IgD-negative memory B cell (primary cell): ENCODE results near the gene PLS3. TPM values are rescaled to one million over a fixed set of nuclear protein-coding genes. Genes with fewer than 3 reads are reported as not detected.
A peak's percentile ranks its signal among the peaks of the same experiment; 100 is the strongest.
"Not testable (repeated sequence)": the region's sequence is repeated elsewhere in the genome, so short reads cannot be mapped to it uniquely, and the experiment has no call there.

Source experiments
- H3K27ac Mint-ChIP-seq, 3 donors: one replicate each; pipeline ENCODE4 v1.8.0; 2020 to 2022; ENCODE audit warnings: mild to moderate bottlenecking in 3 of 3, mixed read lengths in 3 of 3, moderate library complexity in 1 of 3
- H3K27me3 Mint-ChIP-seq: one replicate; pipeline ENCODE4 v1.8.0; 2021; ENCODE audit warnings: mixed read lengths
- H3K36me3 Mint-ChIP-seq: one replicate; pipeline ENCODE4 v1.8.0; 2020; ENCODE audit warnings: mild to moderate bottlenecking, mixed read lengths
- H3K4me1 Mint-ChIP-seq, 3 donors: one replicate each; pipeline ENCODE4 v1.8.0; 2020 to 2022; ENCODE audit warnings: mixed read lengths in 3 of 3, mild to moderate bottlenecking in 1 of 3
- H3K4me3 Mint-ChIP-seq, 4 donors: one replicate each; pipeline ENCODE4 v1.8.0; 2020 to 2022; ENCODE audit warnings: mild to moderate bottlenecking in 4 of 4, mixed read lengths in 4 of 4, moderate library complexity in 3 of 4
- H3K9me3 Mint-ChIP-seq, 3 donors: one replicate each; pipeline ENCODE4 v1.8.0; 2020 to 2021; ENCODE audit warnings: mixed read lengths in 3 of 3, mild to moderate bottlenecking in 1 of 3
- polyA plus RNA-seq: library from polyadenylated mRNA; unstranded; fragments of 300-500 nt; fragmentation: Illumina TruSeq; gene quantifications from one replicate; pipeline ENCODE4 v1.2.3, GENCODE V29; 2021

The PLS3 gene, protein sequence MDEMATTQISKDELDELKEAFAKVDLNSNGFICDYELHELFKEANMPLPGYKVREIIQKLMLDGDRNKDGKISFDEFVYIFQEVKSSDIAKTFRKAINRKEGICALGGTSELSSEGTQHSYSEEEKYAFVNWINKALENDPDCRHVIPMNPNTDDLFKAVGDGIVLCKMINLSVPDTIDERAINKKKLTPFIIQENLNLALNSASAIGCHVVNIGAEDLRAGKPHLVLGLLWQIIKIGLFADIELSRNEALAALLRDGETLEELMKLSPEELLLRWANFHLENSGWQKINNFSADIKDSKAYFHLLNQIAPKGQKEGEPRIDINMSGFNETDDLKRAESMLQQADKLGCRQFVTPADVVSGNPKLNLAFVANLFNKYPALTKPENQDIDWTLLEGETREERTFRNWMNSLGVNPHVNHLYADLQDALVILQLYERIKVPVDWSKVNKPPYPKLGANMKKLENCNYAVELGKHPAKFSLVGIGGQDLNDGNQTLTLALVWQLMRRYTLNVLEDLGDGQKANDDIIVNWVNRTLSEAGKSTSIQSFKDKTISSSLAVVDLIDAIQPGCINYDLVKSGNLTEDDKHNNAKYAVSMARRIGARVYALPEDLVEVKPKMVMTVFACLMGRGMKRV
- not detected for polyA plus RNA-seq

DNA sequence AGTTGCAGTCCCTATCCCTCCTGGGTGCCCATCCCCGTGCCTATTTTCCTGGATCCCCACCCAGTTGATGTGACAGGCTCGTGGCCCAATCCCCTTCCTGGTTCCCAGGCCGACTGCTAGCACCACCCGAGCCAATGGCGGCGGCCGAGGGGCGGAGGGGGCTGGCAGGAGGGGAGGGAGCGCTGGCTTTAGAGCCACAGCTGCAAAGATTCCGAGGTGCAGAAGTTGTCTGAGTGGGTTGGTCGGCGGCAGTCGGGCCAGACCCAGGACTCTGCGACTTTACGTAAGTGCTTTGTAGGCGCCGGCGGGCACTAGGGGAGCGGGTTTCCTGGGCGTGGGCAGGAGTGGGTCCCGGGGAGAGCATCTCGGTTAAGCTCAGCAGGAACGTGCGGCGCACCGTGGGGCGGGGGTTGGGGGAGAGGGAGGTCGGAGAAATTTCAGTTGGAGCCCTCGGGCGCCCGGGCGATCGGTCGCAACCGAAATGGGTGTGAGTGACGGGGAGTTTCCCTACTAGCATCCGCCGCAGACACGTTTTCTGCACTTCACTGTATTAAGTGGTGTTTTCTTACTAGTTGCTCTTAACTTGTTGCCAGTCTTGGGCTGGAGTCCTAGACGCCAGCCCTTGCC is at the start of gene PLS3:
Gene PLS3 (plus strand): TSS at position 197 of the 627 bp plus-strand sequence. CDS start 49,077 bp downstream, outside the sequence.
- peaks cover 0 to 3% (median 0%) of the 10 kb centered on the region in 3 donors for H3K9me3 Mint-ChIP-seq
- H3K27me3 Mint-ChIP-seq, result peaks cover 44% of the 10 kb centered on the region
- H3K4me3 Mint-ChIP-seq, result peak within 1 kb of the TSS in 2 of 4 donors; percentile 52 to 84
- H3K4me1 Mint-ChIP-seq, result peaks cover 0 to 5% (median 0%) of the 10 kb centered on the region in 3 donors
- peak within 1 kb of the TSS in 2 of 3 donors; percentile 16 to 43 for H3K27ac Mint-ChIP-seq
- H3K36me3 Mint-ChIP-seq, result no peaks in the 10 kb centered on the region

DNA sequence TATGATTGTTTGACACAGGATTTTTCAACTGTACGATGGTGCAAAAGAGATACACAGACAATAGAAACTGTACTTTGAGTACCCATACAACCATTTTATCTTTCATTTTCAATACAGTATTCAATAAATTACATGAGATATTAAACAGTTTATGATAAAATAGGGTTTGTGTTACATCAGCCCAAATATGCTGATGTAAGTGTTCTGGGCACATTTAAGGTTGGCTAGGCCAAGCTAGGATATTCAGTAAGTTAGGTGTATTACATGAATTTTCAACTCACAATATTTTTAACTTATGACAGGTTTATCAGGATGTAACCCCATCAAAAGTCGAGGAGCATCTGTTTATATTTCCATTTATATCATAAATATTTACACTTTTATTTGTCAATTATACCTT is 42.9 kb upstream of the PLS3 start:
- Mint-ChIP-seq H3K4me3 (no peak overlapping the region), H3K27ac (no peak overlapping the region), H3K36me3 (no peaks in the 10 kb centered on the region), H3K4me1 (no peaks in the 10 kb centered on the region), H3K27me3 (peaks cover 4% of the 10 kb centered on the region), H3K9me3 (peaks cover 0 to 5% (median 3%) of the 10 kb centered on the region in 3 donors)

DNA sequence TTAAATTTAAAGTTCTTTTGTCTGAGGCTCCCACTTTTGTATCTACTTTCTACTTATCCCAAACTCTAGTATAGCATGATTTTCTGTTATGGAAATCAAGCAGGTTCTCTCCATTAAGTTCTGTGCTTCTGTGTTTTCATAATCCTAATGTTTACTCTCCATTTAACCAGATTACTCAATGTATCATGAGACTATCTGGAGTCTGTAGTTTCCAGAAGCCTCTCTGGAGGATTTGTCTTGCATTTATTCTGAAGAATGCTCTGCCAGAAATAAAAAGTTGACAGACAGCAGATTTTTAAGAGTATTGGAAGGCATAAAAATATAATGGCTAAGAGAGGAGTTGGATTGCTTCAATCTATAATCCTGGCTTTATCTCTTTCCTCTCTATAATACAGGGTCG is 39.2 kb upstream of the PLS3 start:
- no peak overlapping the region for H3K27ac Mint-ChIP-seq
- no peak overlapping the region for H3K4me3 Mint-ChIP-seq
- H3K9me3 Mint-ChIP-seq, result no peaks in the 10 kb centered on the region
- no peaks in the 10 kb centered on the region for H3K4me1 Mint-ChIP-seq
- H3K27me3 Mint-ChIP-seq, result peaks cover 4% of the 10 kb centered on the region
- no peaks in the 10 kb centered on the region for H3K36me3 Mint-ChIP-seq

DNA sequence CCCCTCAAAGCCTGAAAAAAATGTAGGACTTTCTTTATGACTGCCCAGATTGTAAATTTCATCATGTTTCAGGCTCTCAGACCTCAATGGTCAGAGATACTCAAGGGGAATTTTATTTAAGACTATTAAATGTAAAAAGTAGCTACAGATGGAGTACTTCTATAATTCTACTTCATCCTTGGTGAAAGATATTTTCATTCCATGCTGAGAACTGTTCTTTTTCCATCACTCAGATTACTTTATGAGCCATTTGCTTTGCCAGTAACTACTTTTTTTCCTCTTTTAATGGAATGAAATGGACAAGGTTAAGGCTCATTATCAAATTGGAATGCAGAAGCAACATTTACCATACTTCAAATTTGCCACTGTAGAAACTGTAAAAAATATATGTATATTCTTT is 38.0 kb upstream of the PLS3 start:
- no peaks in the 10 kb centered on the region for H3K9me3 Mint-ChIP-seq
- no peaks in the 10 kb centered on the region for H3K36me3 Mint-ChIP-seq
- H3K27me3 Mint-ChIP-seq, result peaks cover 4% of the 10 kb centered on the region
- no peak overlapping the region for H3K27ac Mint-ChIP-seq
- H3K4me3 Mint-ChIP-seq, result no peak overlapping the region
- H3K4me1 Mint-ChIP-seq, result no peaks in the 10 kb centered on the region

DNA sequence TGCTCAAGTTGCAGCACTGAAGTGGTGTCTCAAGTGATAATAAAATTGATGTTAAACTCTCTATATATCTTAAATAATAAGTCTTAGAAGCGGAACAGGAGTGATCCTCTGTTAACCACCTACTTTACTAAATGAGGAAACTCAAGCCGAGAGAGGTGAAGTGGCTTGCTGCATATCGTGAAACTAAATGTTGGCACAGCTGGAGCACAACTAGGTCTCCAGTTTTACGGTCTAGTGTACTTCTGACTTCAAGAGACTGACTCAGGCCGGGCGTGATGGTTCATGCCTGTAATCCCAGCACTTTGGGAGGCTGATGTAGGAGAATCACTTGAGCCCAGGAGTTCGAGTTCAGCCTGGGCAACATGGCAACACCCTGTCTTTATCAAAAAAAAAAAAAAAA is 35.5 kb upstream of the PLS3 start:
- no peaks in the 10 kb centered on the region for H3K4me1 Mint-ChIP-seq
- no peaks in the 10 kb centered on the region for H3K36me3 Mint-ChIP-seq
- no peaks in the 10 kb centered on the region for H3K9me3 Mint-ChIP-seq
- H3K27me3 Mint-ChIP-seq, result peaks cover 4% of the 10 kb centered on the region
- H3K27ac Mint-ChIP-seq, result no peak overlapping the region
- no peak overlapping the region for H3K4me3 Mint-ChIP-seq

DNA sequence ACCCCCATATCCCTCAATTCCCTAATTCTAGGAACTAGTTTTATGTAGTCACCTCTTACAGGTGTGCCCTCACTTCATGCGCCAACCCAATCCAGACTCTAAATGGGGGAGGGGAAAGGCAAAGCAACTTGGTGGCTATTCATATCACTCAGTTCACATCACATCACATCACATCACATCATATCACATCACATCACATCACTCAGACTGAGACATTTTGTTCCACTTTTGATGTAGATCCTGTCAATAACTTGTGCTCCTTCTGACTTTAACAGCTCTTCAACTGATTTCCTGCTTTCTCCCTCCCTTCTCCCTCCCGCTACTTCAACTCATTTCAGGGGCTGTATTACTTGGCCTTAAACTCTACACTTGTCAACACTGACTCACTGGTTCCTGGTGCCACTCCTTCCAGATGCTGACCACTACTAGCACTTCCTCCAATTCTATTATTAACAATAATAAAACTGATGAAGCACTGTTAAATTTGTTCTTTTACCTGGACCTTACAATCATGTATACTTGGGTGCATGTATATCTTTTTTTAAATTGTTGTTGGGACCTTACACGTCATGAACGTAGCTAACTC is 29.1 kb upstream of the PLS3 start:
- H3K4me1 Mint-ChIP-seq, result no peaks in the 10 kb centered on the region
- H3K9me3 Mint-ChIP-seq, result peaks cover 0 to 3% (median 2%) of the 10 kb centered on the region in 3 donors
- H3K4me3 Mint-ChIP-seq, result no peak overlapping the region
- no peak overlapping the region for H3K27ac Mint-ChIP-seq
- no peaks in the 10 kb centered on the region for H3K36me3 Mint-ChIP-seq
- peaks cover 3% of the 10 kb centered on the region for H3K27me3 Mint-ChIP-seq

DNA sequence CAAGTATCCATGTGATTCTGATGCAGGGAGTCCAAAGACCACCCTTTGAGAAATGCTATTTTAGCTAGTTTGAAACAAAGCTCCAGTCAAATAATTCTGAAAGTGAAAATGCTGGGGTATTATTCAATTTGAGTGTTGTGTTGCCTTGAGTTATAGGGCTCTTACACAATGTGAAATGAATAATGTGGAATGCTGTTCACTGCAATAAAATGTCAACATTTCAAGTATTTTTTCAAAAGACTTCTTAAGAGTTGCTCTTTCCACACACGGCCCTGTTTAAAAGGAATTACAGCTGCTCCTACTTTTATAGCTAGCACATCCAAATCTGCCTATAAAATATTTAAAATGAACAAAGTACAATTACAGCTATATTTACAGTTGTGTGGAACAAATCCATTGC is 27.5 kb upstream of the PLS3 start:
- Mint-ChIP-seq H3K27ac (no peak overlapping the region), H3K36me3 (no peaks in the 10 kb centered on the region), H3K9me3 (peaks cover 0 to 3% (median 2%) of the 10 kb centered on the region in 3 donors), H3K27me3 (peaks cover 3% of the 10 kb centered on the region), H3K4me3 (no peak overlapping the region), H3K4me1 (no peaks in the 10 kb centered on the region)

DNA sequence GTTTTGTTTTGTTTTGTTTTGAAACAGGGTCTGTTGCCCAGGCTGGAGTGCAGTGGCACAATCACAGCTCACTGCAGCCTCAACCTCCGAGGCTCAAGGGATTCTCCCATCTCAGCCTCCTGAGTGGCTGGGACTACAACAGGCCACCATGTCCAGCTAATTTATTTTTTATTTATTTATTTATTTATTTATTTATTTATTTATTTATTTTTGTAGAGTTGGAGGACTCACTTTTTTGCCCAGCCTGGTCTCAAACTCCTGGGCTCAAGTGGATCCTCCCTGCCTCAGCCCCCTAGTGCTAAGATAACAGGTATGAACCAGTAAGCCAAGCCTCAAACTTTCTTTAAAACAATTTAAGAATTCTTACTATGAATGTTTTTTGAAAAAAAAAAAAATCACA is 26.6 kb upstream of the PLS3 start:
- Mint-ChIP-seq H3K9me3 (peaks cover 0 to 3% (median 2%) of the 10 kb centered on the region in 3 donors), H3K4me3 (no peak overlapping the region), H3K27me3 (peaks cover 3% of the 10 kb centered on the region), H3K36me3 (no peaks in the 10 kb centered on the region), H3K27ac (no peak overlapping the region), H3K4me1 (no peaks in the 10 kb centered on the region)

DNA sequence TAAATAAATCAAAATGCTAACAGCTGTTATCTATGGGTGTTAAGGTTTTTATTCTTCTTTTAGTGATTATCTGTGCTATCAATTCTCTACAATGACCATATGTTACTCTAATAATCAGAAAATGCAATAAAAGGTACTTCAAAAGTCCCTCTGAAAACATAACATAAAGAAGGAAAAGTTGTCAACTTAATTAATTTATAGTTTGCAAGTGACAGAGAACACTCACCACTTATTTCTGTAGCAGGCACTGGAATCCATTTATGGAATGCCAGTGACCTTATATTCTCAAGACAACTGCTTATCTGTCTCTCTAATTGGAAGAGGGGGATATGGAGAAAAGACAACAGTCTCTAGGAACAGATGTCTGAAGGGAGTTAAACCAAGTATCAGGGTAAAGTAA is 25.6 kb upstream of the PLS3 start:
- H3K4me3 Mint-ChIP-seq, result no peak overlapping the region
- H3K27me3 Mint-ChIP-seq, result peaks cover 3% of the 10 kb centered on the region
- no peaks in the 10 kb centered on the region for H3K36me3 Mint-ChIP-seq
- no peaks in the 10 kb centered on the region for H3K4me1 Mint-ChIP-seq
- peaks cover 0 to 3% (median 2%) of the 10 kb centered on the region in 3 donors for H3K9me3 Mint-ChIP-seq
- no peak overlapping the region for H3K27ac Mint-ChIP-seq

DNA sequence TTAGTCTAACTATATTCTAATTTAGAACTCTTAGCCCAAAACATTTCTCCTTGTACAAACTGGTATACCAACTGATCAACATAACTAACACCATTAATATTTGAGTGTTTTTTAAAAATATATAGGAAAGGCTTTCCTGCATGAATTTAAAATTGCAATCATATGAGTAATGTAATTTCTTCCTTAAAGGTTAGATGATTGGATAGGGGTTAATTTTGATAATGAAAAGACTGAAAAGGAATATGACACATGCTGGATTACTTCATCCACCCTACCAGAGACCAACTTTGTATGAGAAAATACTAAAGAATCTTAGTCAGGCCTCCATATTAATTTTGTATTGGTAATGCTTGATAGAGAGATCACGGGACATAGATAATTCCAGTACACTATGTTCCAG is 25.1 kb upstream of the PLS3 start:
- no peaks in the 10 kb centered on the region for H3K4me1 Mint-ChIP-seq
- H3K27me3 Mint-ChIP-seq, result peaks cover 3% of the 10 kb centered on the region
- no peaks in the 10 kb centered on the region for H3K36me3 Mint-ChIP-seq
- no peak overlapping the region for H3K4me3 Mint-ChIP-seq
- H3K9me3 Mint-ChIP-seq, result peaks cover 0 to 3% (median 2%) of the 10 kb centered on the region in 3 donors
- H3K27ac Mint-ChIP-seq, result no peak overlapping the region

DNA sequence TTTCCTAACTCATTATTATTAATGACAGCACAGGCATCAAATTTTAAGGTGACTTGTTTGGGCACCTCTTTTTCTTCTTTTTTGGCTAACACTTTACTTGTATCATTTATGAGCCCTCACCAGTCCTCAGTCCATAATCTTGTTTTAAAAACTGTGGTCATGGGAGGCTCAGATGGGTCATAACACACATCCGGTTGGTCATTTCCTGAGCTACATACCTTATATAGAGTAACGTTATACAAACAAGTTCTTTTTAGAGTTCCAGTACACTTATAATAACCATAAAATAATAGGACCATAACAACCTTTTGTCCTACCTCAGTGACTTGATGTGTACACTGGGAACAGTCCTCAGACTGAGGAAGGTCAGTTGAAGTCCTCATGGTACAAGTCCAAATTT is 21.1 kb upstream of the PLS3 start:
- Mint-ChIP-seq H3K4me1 (no peaks in the 10 kb centered on the region), H3K36me3 (no peaks in the 10 kb centered on the region), H3K27me3 (no peaks in the 10 kb centered on the region), H3K9me3 (no peaks in the 10 kb centered on the region), H3K4me3 (no peak overlapping the region), H3K27ac (no peak overlapping the region)

DNA sequence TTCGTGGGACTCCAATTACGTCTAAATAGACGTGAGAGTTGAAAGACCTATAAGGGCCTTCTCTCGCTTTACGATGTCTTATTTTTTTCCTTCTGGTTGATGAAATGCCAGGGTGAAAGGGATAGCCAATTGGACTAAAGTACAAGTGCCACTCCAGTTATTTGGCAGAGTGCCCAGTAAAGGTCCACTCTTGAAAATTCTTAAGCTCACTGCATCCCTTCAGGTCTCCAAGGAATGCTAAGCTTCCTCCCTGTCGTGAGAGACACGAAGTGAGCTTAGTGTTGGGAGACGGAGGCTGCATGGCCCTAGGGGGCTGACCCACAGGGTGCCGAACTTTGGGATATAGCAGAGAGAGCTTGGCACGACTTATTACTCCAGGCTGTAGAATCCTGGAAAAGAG is 19.9 kb upstream of the PLS3 start:
- H3K36me3 Mint-ChIP-seq, H3K9me3 Mint-ChIP-seq, H3K27ac Mint-ChIP-seq, H3K27me3 Mint-ChIP-seq, H3K4me3 Mint-ChIP-seq, H3K4me1 Mint-ChIP-seq: not testable (repeated sequence)

DNA sequence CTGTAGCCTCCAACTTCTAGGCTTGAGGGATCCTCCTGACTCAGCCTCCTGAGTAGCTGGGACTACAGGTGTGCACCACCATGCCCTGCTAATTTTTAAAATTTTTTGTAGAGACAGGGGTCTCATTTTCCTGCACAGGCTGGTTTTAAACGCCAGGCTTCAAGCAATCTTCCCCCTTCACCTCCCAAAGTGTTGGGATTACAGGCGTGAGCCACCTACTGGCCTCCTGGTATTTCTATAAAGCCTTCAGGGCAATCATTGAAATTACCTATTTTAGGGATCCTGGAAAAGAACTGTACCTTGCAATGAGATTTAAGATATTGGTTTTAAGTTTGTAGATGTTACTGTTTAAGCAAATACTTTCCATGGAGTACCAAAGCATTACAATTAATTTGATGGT is 13.5 kb upstream of the PLS3 start:
- Mint-ChIP-seq H3K27me3 (peaks cover 2% of the 10 kb centered on the region), H3K4me1 (no peaks in the 10 kb centered on the region), H3K27ac (no peak overlapping the region), H3K4me3 (no peak overlapping the region), H3K36me3 (peaks cover 2% of the 10 kb centered on the region), H3K9me3 (no peaks in the 10 kb centered on the region)

DNA sequence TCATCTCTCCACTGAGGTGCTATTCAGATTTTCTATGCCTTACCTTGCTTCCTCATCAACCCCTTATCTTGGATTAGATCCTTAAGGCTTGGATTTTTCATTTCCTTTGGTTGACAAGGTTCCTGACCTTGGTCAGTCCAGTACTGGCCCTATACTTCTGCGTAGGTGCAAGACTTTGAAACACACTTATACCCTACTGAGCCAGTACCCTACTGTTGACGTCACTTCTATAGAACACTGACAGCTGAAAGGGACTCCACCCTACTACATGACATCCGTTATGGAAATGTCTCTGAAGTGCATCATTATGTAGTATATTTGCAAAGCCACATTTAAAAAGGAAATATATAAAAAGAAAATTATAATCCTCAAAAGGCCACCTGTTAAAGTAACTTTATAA is 12.0 kb upstream of the PLS3 start:
- no peaks in the 10 kb centered on the region for H3K9me3 Mint-ChIP-seq
- no peaks in the 10 kb centered on the region for H3K4me1 Mint-ChIP-seq
- no peak overlapping the region for H3K27ac Mint-ChIP-seq
- H3K4me3 Mint-ChIP-seq, result no peak overlapping the region
- H3K36me3 Mint-ChIP-seq, result peaks cover 2% of the 10 kb centered on the region
- peaks cover 2% of the 10 kb centered on the region for H3K27me3 Mint-ChIP-seq

DNA sequence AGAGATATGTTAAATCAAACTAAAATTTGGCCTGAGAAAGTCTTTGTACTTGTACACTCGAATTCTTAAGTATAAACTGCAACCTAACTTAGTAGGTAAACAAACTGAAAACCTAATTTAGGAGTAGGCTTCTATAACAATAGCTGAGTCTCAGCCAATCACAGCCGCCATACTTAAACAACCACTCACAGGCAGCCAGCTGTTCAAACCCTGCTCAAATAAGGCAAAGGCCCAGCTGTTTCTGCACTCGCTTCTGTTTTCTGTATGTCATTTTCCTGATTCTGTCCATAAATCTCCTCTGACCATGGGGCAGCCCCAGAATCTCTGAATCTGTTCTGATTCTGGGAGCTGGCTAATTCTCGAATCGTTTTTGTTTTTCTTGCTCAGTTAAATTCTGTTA is 7.8 kb upstream of the PLS3 start:
- Mint-ChIP-seq H3K4me3 (no peak overlapping the region), H3K36me3 (peaks cover 2% of the 10 kb centered on the region), H3K9me3 (no peaks in the 10 kb centered on the region), H3K4me1 (no peaks in the 10 kb centered on the region), H3K27me3 (peaks cover 4% of the 10 kb centered on the region), H3K27ac (no peak overlapping the region)
